ENCODE measurements around the gene ATG9B.

- no peak for TF ChIP-seq CTCF (IDR thresholded peaks at IDR 0.05)
- no peak for TF ChIP-seq POLR2A (IDR thresholded peaks at IDR 0.05)
Measured at GRCh38 chr7:151056283-151056665, 32.0 kb upstream of the ATG9B start.

Data from body of pancreas (tissue), 4 donors.